SK-N-SH treated with all-trans-retinoic acid at 6 μM for 48 hours (cell line): ENCODE data around the gene CDCA4.

Source experiments
- ATAC-seq: fragments of 200-7000 bp; cut with Tn5 transposase; 3 replicates; pipeline ENCODE4 v1.9.1; 2020; ENCODE audit warnings: mild to moderate bottlenecking, moderate library complexity
- ARNTL ChIP-seq: fragments of 450-650 bp; formaldehyde crosslinking; IDR thresholded peaks from 2 replicates; pipeline ENCODE4 v1.5.0; 2020; ENCODE audit warnings: low read depth, mild to moderate bottlenecking, moderate library complexity, borderline replicate concordance
- BACH2 ChIP-seq: fragments of 250-450 bp; sonication (Bioruptor Pico); IDR thresholded peaks from 2 replicates; pipeline ENCODE4 v1.9.0; 2021; ENCODE audit warnings: mild to moderate bottlenecking, borderline replicate concordance
- CREB5 ChIP-seq: fragments of 250-450 bp; sonication (Bioruptor Pico); IDR thresholded peaks from 2 replicates; pipeline ENCODE4 v1.5.1; 2020; ENCODE audit warnings: low read depth, mild to moderate bottlenecking, moderate library complexity
- CSDC2 ChIP-seq: fragments of 250-450 bp; sonication (Bioruptor Pico); IDR thresholded peaks from 2 replicates; pipeline ENCODE4 v1.5.0; 2020; ENCODE audit warnings: mild to moderate bottlenecking, moderate library complexity
- ESRRG ChIP-seq: fragments of 250-450 bp; sonication (Bioruptor Pico); IDR thresholded peaks from 2 replicates; pipeline ENCODE4 v1.6.1; 2021; ENCODE audit warnings: mild to moderate bottlenecking
- GLIS3 ChIP-seq: fragments of 250-450 bp; sonication (Bioruptor Pico); IDR thresholded peaks from 2 replicates; pipeline ENCODE4 v1.5.0; 2020; ENCODE audit warnings: mild to moderate bottlenecking, moderate library complexity
- OSR1 ChIP-seq: fragments of 250-450 bp; sonication (Bioruptor Pico); IDR thresholded peaks from 2 replicates; pipeline ENCODE4 v1.8.0; 2022; ENCODE audit warnings: moderate library complexity, mild to moderate bottlenecking, inconsistent platforms
- PATZ1 ChIP-seq: fragments of 250-450 bp; sonication (Bioruptor Pico); IDR thresholded peaks from 2 replicates; pipeline ENCODE4 v1.8.0; 2020; ENCODE audit warnings: mild to moderate bottlenecking, moderate library complexity, borderline replicate concordance
- POU6F1 ChIP-seq: fragments of 250-450 bp; sonication (Bioruptor Pico); IDR thresholded peaks from 2 replicates; pipeline ENCODE4 v1.8.0; 2021; ENCODE audit warnings: low read depth, mild to moderate bottlenecking, moderate library complexity, borderline replicate concordance
- PPARA ChIP-seq: fragments of 250-450 bp; sonication (Bioruptor Pico); IDR thresholded peaks from 2 replicates; pipeline ENCODE4 v1.5.0; 2020; ENCODE audit warnings: mild to moderate bottlenecking, borderline replicate concordance
- RARB ChIP-seq: fragments of 250-450 bp; sonication (Bioruptor Pico); IDR thresholded peaks from 2 replicates; pipeline ENCODE4 v1.8.0; 2021; ENCODE audit warnings: mild to moderate bottlenecking, moderate library complexity
- SNAI2 ChIP-seq: fragments of 250-450 bp; sonication (Bioruptor Pico); IDR thresholded peaks from 2 replicates; pipeline ENCODE4 v1.5.0; 2020; ENCODE audit warnings: mild to moderate bottlenecking, moderate library complexity
- TCF4 ChIP-seq: fragments of 250-450 bp; sonication (Bioruptor Pico); IDR thresholded peaks from 2 replicates; pipeline ENCODE4 v1.8.0; 2021; ENCODE audit warnings: mild to moderate bottlenecking, moderate library complexity, borderline replicate concordance
- TSHZ2 ChIP-seq: fragments of 250-450 bp; sonication (Bioruptor Pico); IDR thresholded peaks from 2 replicates; pipeline ENCODE4 v1.5.0; 2020; ENCODE audit warnings: mild to moderate bottlenecking, moderate library complexity
- ZC3H10 ChIP-seq: fragments of 250-450 bp; sonication (Bioruptor Pico); IDR thresholded peaks from 2 replicates; pipeline ENCODE4 v1.5.1; 2021; ENCODE audit warnings: mild to moderate bottlenecking, moderate library complexity
- ZFP3 ChIP-seq: fragments of 250-450 bp; sonication (Bioruptor Pico); IDR thresholded peaks from 2 replicates; pipeline ENCODE4 v1.5.0; 2020; ENCODE audit warnings: mild to moderate bottlenecking, moderate library complexity
- ZFP30 ChIP-seq: fragments of 450-650 bp; formaldehyde crosslinking; IDR thresholded peaks from 2 replicates; pipeline ENCODE4 v1.5.0; 2022; ENCODE audit warnings: mild to moderate bottlenecking, moderate library complexity
- ZNF565 ChIP-seq: fragments of 450-650 bp; formaldehyde crosslinking; conservative IDR thresholded peaks from 2 replicates; pipeline ENCODE4 v1.5.0; 2020; ENCODE audit warnings: low read depth, mild to moderate bottlenecking, moderate library complexity
- ZNF70 ChIP-seq: fragments of 450-650 bp; formaldehyde crosslinking; IDR thresholded peaks from 2 replicates; pipeline ENCODE4 v1.5.0; 2020; ENCODE audit warnings: mild to moderate bottlenecking, moderate library complexity
- ZNF8 ChIP-seq: fragments of 450-650 bp; formaldehyde crosslinking; IDR thresholded peaks from 2 replicates; pipeline ENCODE4 v1.5.0; 2020; ENCODE audit warnings: mild to moderate bottlenecking, moderate library complexity

The CDCA4 gene

GRCh38 chr14:105012171-105012985 is 8.5 kb downstream of the CDCA4 start:
- peak; percentile 81 for ATAC-seq
- TF ChIP-seq ARNTL (CRISPR knock-in tag) = no peak
- no peak for TF ChIP-seq ESRRG (CRISPR knock-in tag)
- TF ChIP-seq ZNF565 (CRISPR knock-in tag) = no peak
- no peak for TF ChIP-seq ZC3H10
- no peak for TF ChIP-seq ZFP30 (CRISPR knock-in tag)
- no peak for TF ChIP-seq PATZ1 (CRISPR knock-in tag)
- no peak for TF ChIP-seq CSDC2
- no peak for TF ChIP-seq OSR1
- TF ChIP-seq GLIS3 = no peak
- TF ChIP-seq TCF4 (CRISPR knock-in tag) = no peak
- TF ChIP-seq PPARA (CRISPR knock-in tag) = no peak
- no peak for TF ChIP-seq BACH2 (CRISPR knock-in tag)
- no peak for TF ChIP-seq CREB5 (CRISPR knock-in tag)
- TF ChIP-seq TSHZ2 (CRISPR knock-in tag) = no peak

- ATAC-seq = no peak
- no peak for TF ChIP-seq ESRRG (CRISPR knock-in tag)
- no peak for TF ChIP-seq CREB5 (CRISPR knock-in tag)
- no peak for TF ChIP-seq OSR1
- no peak for TF ChIP-seq SNAI2
- no peak for TF ChIP-seq ZNF8 (CRISPR knock-in tag)
- TF ChIP-seq GLIS3 = no peak
- no peak for TF ChIP-seq ZFP30 (CRISPR knock-in tag)
- no peak for TF ChIP-seq ZC3H10
- no peak for TF ChIP-seq BACH2 (CRISPR knock-in tag)
- no peak for TF ChIP-seq PATZ1 (CRISPR knock-in tag)
- no peak for TF ChIP-seq ZNF70 (CRISPR knock-in tag)
These were observed 9.4 kb downstream of the CDCA4 start for GRCh38 chr14:105011312-105011990.

- no peak for ATAC-seq
- TF ChIP-seq ARNTL (CRISPR knock-in tag) = no peak
- no peak for TF ChIP-seq PPARA (CRISPR knock-in tag)
- no peak for TF ChIP-seq ZFP3 (CRISPR knock-in tag)
- TF ChIP-seq PATZ1 (CRISPR knock-in tag) = no peak
- no peak for TF ChIP-seq TCF4 (CRISPR knock-in tag)
- TF ChIP-seq ZNF8 (CRISPR knock-in tag) = no peak
- TF ChIP-seq CREB5 (CRISPR knock-in tag) = no peak
- no peak for TF ChIP-seq RARB (CRISPR knock-in tag)
- no peak for TF ChIP-seq POU6F1
These were observed 10.0 kb downstream of the CDCA4 start for GRCh38 chr14:105010891-105011291.
